K562 (cell line): ENCODE data around the gene PNRC2. TPM values are rescaled to one million over a fixed set of nuclear protein-coding genes. Genes with fewer than 3 reads are reported as not detected.
A peak's percentile ranks its signal among the peaks of the same experiment; 100 is the strongest.

Source experiments
- BRD9 ChIP-seq: fragments of 450-650 bp; IDR thresholded peaks from 2 replicates; pipeline ENCODE4 v1.6.1; 2018; ENCODE audit warnings: low read depth; ENCODE audit not compliant: partially characterized antibody
- CREBBP ChIP-seq: IDR thresholded peaks from one replicate; pipeline ENCODE4 v1.6.1; 2012; ENCODE audit warnings: low read depth, mild to moderate bottlenecking, control low read depth, inconsistent platforms, low read length
- ELF2 ChIP-seq: fragments of 250-450 bp; sonication (Bioruptor Pico); IDR thresholded peaks from 2 replicates; pipeline ENCODE4 v1.5.0; 2021; ENCODE audit warnings: mild to moderate bottlenecking
- EWSR1 ChIP-seq: fragments of 450-650 bp; IDR thresholded peaks from 2 replicates; pipeline ENCODE4 v1.6.1; 2018; ENCODE audit warnings: borderline replicate concordance, mild to moderate bottlenecking, low read depth, moderate library complexity; ENCODE audit not compliant: partially characterized antibody
- FOXJ2 ChIP-seq: fragments of 200-800 bp; sonication (Bioruptor generic); IDR thresholded peaks from 2 replicates; pipeline ENCODE4 v1.6.1; 2016; ENCODE audit warnings: missing genetic modification characterization, missing compliant biosample characterization
- HDAC1 ChIP-seq, 2 experiments: fragments of 450-650 bp; IDR thresholded peaks; 2 replicates each; pipeline ENCODE4 v1.6.1; 2016 to 2017; ENCODE audit warnings: inconsistent platforms in 1 of 2, mild to moderate bottlenecking in 1 of 2, moderate library complexity in 1 of 2
- HNRNPK ChIP-seq: fragments of 200-400 bp; formaldehyde crosslinking; IDR thresholded peaks from one replicate; pipeline ENCODE4 v1.6.1; 2018; ENCODE audit warnings: mild to moderate bottlenecking, low read depth, low read length; ENCODE audit not compliant: poor library complexity, severe bottlenecking
- IFI16 ChIP-seq: fragments of 250-450 bp; sonication (Bioruptor Pico); IDR thresholded peaks from 2 replicates; pipeline ENCODE4 v2.1.2; 2022; ENCODE audit warnings: mild to moderate bottlenecking, inconsistent platforms
- MAX ChIP-seq: sonication (generic); formaldehyde crosslinking; IDR thresholded peaks from 2 replicates; pipeline ENCODE4 v1.9.0; 2022; ENCODE audit warnings: mild to moderate bottlenecking, missing genetic modification reagents
- MTA2 ChIP-seq: fragments of 450-650 bp; IDR thresholded peaks from 2 replicates; pipeline ENCODE4 v1.6.1; 2016; ENCODE audit warnings: low read depth
- MTF1 ChIP-seq: fragments of 250-450 bp; sonication (Bioruptor Pico); IDR thresholded peaks from 2 replicates; pipeline ENCODE4 v1.9.0; 2021; ENCODE audit warnings: moderate library complexity, mild to moderate bottlenecking, inconsistent platforms, borderline replicate concordance
- NR1H2 ChIP-seq: sonication (generic); formaldehyde crosslinking; IDR thresholded peaks from 2 replicates; pipeline ENCODE4 v1.4.0; 2020; ENCODE audit warnings: mild to moderate bottlenecking, missing genetic modification reagents
- PHF8 ChIP-seq: fragments of 200-600 bp; sonication (generic); IDR thresholded peaks from 2 replicates; pipeline ENCODE4 v1.6.1; 2012; ENCODE audit warnings: mixed run types, mild to moderate bottlenecking, inconsistent platforms, low read length, moderate library complexity, borderline replicate concordance
- PRMT5 ChIP-seq: sonication (generic); formaldehyde crosslinking; IDR thresholded peaks from 2 replicates; pipeline ENCODE4 v1.5.0; 2020; ENCODE audit warnings: missing genetic modification reagents
- RBM34 ChIP-seq: fragments of 200-400 bp; formaldehyde crosslinking; IDR thresholded peaks from 2 replicates; pipeline ENCODE4 v1.6.1; 2018; ENCODE audit warnings: low read length, borderline replicate concordance; ENCODE audit not compliant: insufficient read depth
- SREBF1 ChIP-seq: fragments of 150-350 bp; IDR thresholded peaks from 2 replicates; pipeline ENCODE4 v1.6.1; 2014; ENCODE audit warnings: antibody characterized with exemption, low read depth, low read length, borderline replicate concordance
- STAG1 ChIP-seq: sonication (generic); formaldehyde crosslinking; IDR thresholded peaks from 2 replicates; pipeline ENCODE4 v1.5.0; 2020; ENCODE audit warnings: missing genetic modification reagents, borderline replicate concordance
- STAT5A ChIP-seq: IDR thresholded peaks from 2 replicates; pipeline ENCODE4 v1.6.1; 2012; ENCODE audit warnings: low read length, inconsistent platforms, borderline replicate concordance
- TARDBP ChIP-seq: fragments of 450-650 bp; IDR thresholded peaks from 2 replicates; pipeline ENCODE4 v1.6.1; 2016
- TCF3 ChIP-seq: sonication (generic); formaldehyde crosslinking; IDR thresholded peaks from 2 replicates; pipeline ENCODE4 v1.4.0; 2020; ENCODE audit warnings: mild to moderate bottlenecking, missing genetic modification reagents
- TFE3 ChIP-seq: fragments of 450-650 bp; formaldehyde crosslinking; IDR thresholded peaks from 2 replicates; pipeline ENCODE4 v1.4.0; 2020; ENCODE audit warnings: mild to moderate bottlenecking, mixed read lengths
- ZMIZ1 ChIP-seq, 2 experiments: fragments of 150-350 bp in 1 of 2; IDR thresholded peaks; 2 replicates each; pipeline ENCODE4 v1.6.1; 2012 to 2016; ENCODE audit warnings: low read depth in 2 of 2, low read length in 2 of 2, mild to moderate bottlenecking in 1 of 2, moderate library complexity in 1 of 2
- ZNF124 ChIP-seq: sonication (generic); formaldehyde crosslinking; IDR thresholded peaks from 2 replicates; pipeline ENCODE4 v1.8.1; 2022; ENCODE audit warnings: missing genetic modification reagents
- ZNF316 ChIP-seq: fragments of 450-650 bp; IDR thresholded peaks from 2 replicates; pipeline ENCODE4 v1.6.1; 2016
- polyA plus RNA-seq, 8 experiments: library from polyadenylated mRNA; depleted of rRNA in 4 of 8; stranded (reverse) in 5 of 8; unstranded in 3 of 8; fragments of >200 nt; fragmentation: Nextera tagmentation in 2 of 8; fragmentation: Illumina TruSeq in 1 of 8; extraction: Ambion mirVana in 2 of 8; extraction: Trizol in 1 of 8; gene quantifications; 2 replicates each; pipeline versions ENCODE4 v1.2.1 to v1.2.3, GENCODE V29; 2011 to 2014; ENCODE audit warnings: inconsistent platforms in 1 of 8, missing spikeins in 1 of 8
- total RNA-seq, 7 experiments: library from RNA; depleted of rRNA in 6 of 7; stranded (reverse); fragments of >200 nt in 6 of 7; fragmentation: Illumina TruSeq in 2 of 7; extraction: Trizol in 2 of 7; gene quantifications; 2 replicates each; pipeline versions ENCODE4 v1.2.1 to v1.2.3, GENCODE V29; 2011 to 2021; ENCODE audit warnings: low replicate concordance in 1 of 7

The PNRC2 gene
- total and polyA plus RNA-seq, 9 of the 15 experiments (the other 6 are each of a cell fraction or from before 2014, with no cell fraction given): 127 to 303 (median 203) TPM

GRCh38 chr1:23979881-23980727, 20.5 kb downstream of the PNRC2 start, which contains the start of gene SRSF10 (continued):
- TF ChIP-seq FOXJ2 (tag) (0 out of 2 replicates have a peak, but pooled peaks have one; percentile 45), TARDBP (peak; percentile 27; the same call in 1 of the 2 replicates), PHF8 (peak; percentile 100), CREBBP (no peak), STAG1 (CRISPR knock-in tag) (peak; percentile 72), ZNF316 (peak; percentile 53), PRMT5 (CRISPR knock-in tag) (no peak), RBM34 (no peak), BRD9 (peak; percentile 84), SREBF1 (no peak), HNRNPK (peak; percentile 33), ZMIZ1 (IDR thresholded peaks at IDR 0.05; ENCODE audit: low read depth in 2 of 2, low read length in 2 of 2) (peak in 1 of 2 experiments; percentile 24; a peak in 1 of 4 replicates), TFE3 (CRISPR knock-in tag) (no peak), IFI16 (CRISPR knock-in tag) (no peak), HDAC1 (IDR thresholded peaks at IDR 0.05) (peak in 1 of 2 experiments; percentile 85; a peak in 2 of 4 replicates), TCF3 (CRISPR knock-in tag) (no peak; the same call in 1 of the 2 replicates), MAX (CRISPR knock-in tag) (peak; percentile 94), ELF2 (CRISPR knock-in tag) (0 out of 2 replicates have a peak, but pooled peaks have one; percentile 39), NR1H2 (CRISPR knock-in tag) (peak; percentile 33; the same call in 1 of the 2 replicates), ZNF124 (no peak), MTF1 (CRISPR knock-in tag) (no peak), MTA2 (no peak), STAT5A (no peak; the same call in 1 of the 2 replicates), EWSR1 (no peak)
